K562 (cell line): Measurements from ENCODE around the gene SERTAD3. TPM values are rescaled to one million over a fixed set of nuclear protein-coding genes. Genes with fewer than 3 reads are reported as not detected.

ENCODE experiments used
- ATF7 ChIP-seq: fragments of 450-650 bp; IDR thresholded peaks from 2 replicates; pipeline ENCODE4 v1.7.1; 2014; ENCODE audit warnings: mild to moderate bottlenecking, moderate library complexity
- CBFB ChIP-seq: sonication (generic); formaldehyde crosslinking; IDR thresholded peaks from 2 replicates; pipeline ENCODE4 v1.4.0; 2020; ENCODE audit warnings: mild to moderate bottlenecking, missing genetic modification reagents
- E2F3 ChIP-seq: fragments of 250-450 bp; sonication (Bioruptor Pico); IDR thresholded peaks from 2 replicates; pipeline ENCODE4 v1.4.0; 2020; ENCODE audit warnings: mild to moderate bottlenecking
- FOSL1 ChIP-seq: fragments of 200-800 bp; sonication (Bioruptor generic); conservative IDR thresholded peaks from 2 replicates; pipeline ENCODE4 v1.6.1; 2016; ENCODE audit warnings: missing genetic modification characterization, missing compliant biosample characterization
- HES1 ChIP-seq: fragments of 450-650 bp; IDR thresholded peaks from 2 replicates; pipeline ENCODE4 v1.6.1; 2016; ENCODE audit warnings: low read depth, mild to moderate bottlenecking, moderate library complexity
- HINFP ChIP-seq: fragments of 450-650 bp; conservative IDR thresholded peaks from 2 replicates; pipeline ENCODE4 v1.6.1; 2016; ENCODE audit warnings: missing genetic modification characterization, low read depth, mild to moderate bottlenecking, control low read depth, missing compliant biosample characterization
- IRF1 ChIP-seq: sonication (generic); formaldehyde crosslinking; IDR thresholded peaks from 2 replicates; pipeline ENCODE4 v1.8.0; 2022; ENCODE audit warnings: missing genetic modification reagents, mild to moderate bottlenecking, borderline replicate concordance
- KAT2B ChIP-seq: IDR thresholded peaks from one replicate; pipeline ENCODE4 v1.6.1; 2012; ENCODE audit warnings: low read depth, mild to moderate bottlenecking, control low read depth, inconsistent platforms, low read length, moderate library complexity
- KHSRP ChIP-seq: fragments of 450-650 bp; IDR thresholded peaks from 2 replicates; pipeline ENCODE4 v1.6.1; 2017
- L3MBTL2 ChIP-seq: fragments of 450-650 bp; IDR thresholded peaks from 2 replicates; pipeline ENCODE4 v1.6.1; 2016; ENCODE audit warnings: mild to moderate bottlenecking, moderate library complexity
- MTA3 ChIP-seq: fragments of 450-650 bp; formaldehyde crosslinking; IDR thresholded peaks from 2 replicates; pipeline ENCODE4 v1.6.1; 2017; ENCODE audit warnings: mild to moderate bottlenecking, borderline replicate concordance
- NCOA2 ChIP-seq, 2 experiments: fragments of 450-650 bp; IDR thresholded peaks; 2 replicates each; pipeline ENCODE4 v1.6.1; 2018; ENCODE audit warnings: mild to moderate bottlenecking in 2 of 2, moderate library complexity in 1 of 2; ENCODE audit not compliant: partially characterized antibody in 2 of 2
- POLR2AphosphoS5 ChIP-seq: IDR thresholded peaks from 2 replicates; pipeline ENCODE4 v1.6.1; 2011; ENCODE audit warnings: mild to moderate bottlenecking, low read depth, low read length, moderate library complexity; ENCODE audit not compliant: control insufficient read depth, insufficient read depth
- POLR2B ChIP-seq: fragments of 450-650 bp; IDR thresholded peaks from 2 replicates; pipeline ENCODE4 v1.6.1; 2018; ENCODE audit warnings: low read depth; ENCODE audit not compliant: partially characterized antibody
- POLR2H ChIP-seq: IDR thresholded peaks from 2 replicates; pipeline ENCODE4 v1.6.1; 2016; ENCODE audit warnings: missing genetic modification characterization, low read depth, mild to moderate bottlenecking, control low read depth, missing compliant biosample characterization, moderate library complexity
- RNF2 ChIP-seq: sonication (generic); IDR thresholded peaks from 2 replicates; pipeline ENCODE4 v1.6.1; 2016
- ZBTB33 ChIP-seq: sonication (generic); formaldehyde crosslinking; IDR thresholded peaks from 2 replicates; pipeline ENCODE4 v1.8.1; 2023; ENCODE audit warnings: mild to moderate bottlenecking, missing genetic modification reagents
- ZBTB8A ChIP-seq: fragments of 450-650 bp; IDR thresholded peaks from 2 replicates; pipeline ENCODE4 v1.6.1; 2018; ENCODE audit warnings: mild to moderate bottlenecking, moderate library complexity; ENCODE audit not compliant: partially characterized antibody
- ZNF253 ChIP-seq: fragments of 250-450 bp; sonication (Bioruptor Pico); conservative IDR thresholded peaks from 2 replicates; pipeline ENCODE4 v1.6.1; 2021; ENCODE audit warnings: mild to moderate bottlenecking
- ZNF740 ChIP-seq, 3 experiments: fragments of 200-800 bp in 1 of 3; sonication (Bioruptor generic) in 1 of 3; sonication (generic) in 1 of 3; formaldehyde crosslinking in 1 of 3; IDR thresholded peaks; 2 replicates each; pipeline versions ENCODE4 v1.6.1 to v1.8.0; 2016 to 2022; ENCODE audit warnings: mild to moderate bottlenecking in 2 of 3, missing compliant biosample characterization in 2 of 3, missing genetic modification characterization in 2 of 3, missing genetic modification reagents in 1 of 3
- ZNF785 ChIP-seq: fragments of 250-450 bp; sonication (Bioruptor Pico); IDR thresholded peaks from 2 replicates; pipeline ENCODE4 v1.4.0; 2020; ENCODE audit warnings: mild to moderate bottlenecking
- polyA plus RNA-seq, 8 experiments: library from polyadenylated mRNA; depleted of rRNA in 4 of 8; stranded (reverse) in 5 of 8; unstranded in 3 of 8; fragments of >200 nt; fragmentation: Nextera tagmentation in 2 of 8; fragmentation: Illumina TruSeq in 1 of 8; extraction: Ambion mirVana in 2 of 8; extraction: Trizol in 1 of 8; gene quantifications; 2 replicates each; pipeline versions ENCODE4 v1.2.1 to v1.2.3, GENCODE V29; 2011 to 2014; ENCODE audit warnings: inconsistent platforms in 1 of 8, missing spikeins in 1 of 8
- total RNA-seq, 7 experiments: library from RNA; depleted of rRNA in 6 of 7; stranded (reverse); fragments of >200 nt in 6 of 7; fragmentation: Illumina TruSeq in 2 of 7; extraction: Trizol in 2 of 7; gene quantifications; 2 replicates each; pipeline versions ENCODE4 v1.2.1 to v1.2.3, GENCODE V29; 2011 to 2021; ENCODE audit warnings: low replicate concordance in 1 of 7

Gene SERTAD3
- total and polyA plus RNA-seq, 9 of the 15 experiments (the other 6 are each of a cell fraction or from before 2014, with no cell fraction given), result 5.4 to 28.9 (median 17.5) TPM

GRCh38 chr19:40464059-40465024 is 20.2 kb upstream of the SERTAD3 start (continued):
- TF ChIP-seq IRF1 (CRISPR knock-in tag) (no peak), HINFP (tag) (no peak), ZBTB8A (no peak), ZNF253 (CRISPR knock-in tag) (no peak), POLR2B (no peak), ZNF785 (CRISPR knock-in tag) (no peak), KAT2B (no peak), ATF7 (peak; percentile 60; the same call in 1 of the 2 replicates), POLR2H (tag) (no peak), ZNF740 (CRISPR knock-in tag; IDR thresholded peaks at IDR 0.05) (no peak), ZNF740 (tag; IDR thresholded peaks at IDR 0.05) (no peak), RNF2 (peak; percentile 85; the same call in 1 of the 2 replicates), FOSL1 (peak; percentile 94), E2F3 (CRISPR knock-in tag) (no peak), POLR2AphosphoS5 (peak; percentile 98), MTA3 (0 out of 2 replicates have a peak, but pooled peaks have one; percentile 86), KHSRP (0 out of 2 replicates have a peak, but pooled peaks have one; percentile 31), HES1 (no peak; the same call in 1 of the 2 replicates), NCOA2 (IDR thresholded peaks at IDR 0.05; ENCODE audit: partially characterized antibody in 2 of 2) (no peak), L3MBTL2 (peak; percentile 57; the same call in 1 of the 2 replicates), ZBTB33 (CRISPR knock-in tag) (no peak), CBFB (CRISPR knock-in tag) (no peak)
